Ectodermal cell (in vitro differentiated cells): ENCODE data around the gene ITGB5.
A peak's percentile ranks its signal among the peaks of the same experiment; 100 is the strongest.

Experiments used
- H3K27ac ChIP-seq: 2 replicates; pipeline ENCODE4 v1.7.0; 2013; ENCODE audit warnings: mild to moderate bottlenecking, low read depth, low read length; ENCODE audit not compliant: insufficient read depth, poor library complexity, severe bottlenecking
- H3K27me3 ChIP-seq: 2 replicates; pipeline ENCODE4 v1.7.0; 2013; ENCODE audit warnings: mild to moderate bottlenecking, low read length; ENCODE audit not compliant: insufficient read depth, control insufficient read depth, poor library complexity, severe bottlenecking
- H3K36me3 ChIP-seq: one replicate; pipeline ENCODE4 v1.7.0; 2013; ENCODE audit warnings: low read length; ENCODE audit not compliant: control insufficient read depth, insufficient read depth
- H3K4me1 ChIP-seq: one replicate; pipeline ENCODE4 v1.7.0; 2013; ENCODE audit warnings: low read length; ENCODE audit not compliant: control insufficient read depth, insufficient read depth
- H3K4me3 ChIP-seq: 2 replicates; pipeline ENCODE4 v1.7.0; 2013; ENCODE audit warnings: low read depth, low read length, control low read depth; ENCODE audit not compliant: insufficient read depth
- H3K9me3 ChIP-seq: 2 replicates; pipeline ENCODE4 v1.7.0; 2013; ENCODE audit warnings: mild to moderate bottlenecking, low read length, moderate library complexity; ENCODE audit not compliant: control insufficient read depth
- WGBS, 2 experiments: methylation state at CpG; one replicate each; pipeline ENCODE4 v1.1.7; 2013; ENCODE audit warnings: missing lambda C conversion rate in 2 of 2; 5-methylcytosine and 5-hydroxymethylcytosine counted together

Gene ITGB5

DNA sequence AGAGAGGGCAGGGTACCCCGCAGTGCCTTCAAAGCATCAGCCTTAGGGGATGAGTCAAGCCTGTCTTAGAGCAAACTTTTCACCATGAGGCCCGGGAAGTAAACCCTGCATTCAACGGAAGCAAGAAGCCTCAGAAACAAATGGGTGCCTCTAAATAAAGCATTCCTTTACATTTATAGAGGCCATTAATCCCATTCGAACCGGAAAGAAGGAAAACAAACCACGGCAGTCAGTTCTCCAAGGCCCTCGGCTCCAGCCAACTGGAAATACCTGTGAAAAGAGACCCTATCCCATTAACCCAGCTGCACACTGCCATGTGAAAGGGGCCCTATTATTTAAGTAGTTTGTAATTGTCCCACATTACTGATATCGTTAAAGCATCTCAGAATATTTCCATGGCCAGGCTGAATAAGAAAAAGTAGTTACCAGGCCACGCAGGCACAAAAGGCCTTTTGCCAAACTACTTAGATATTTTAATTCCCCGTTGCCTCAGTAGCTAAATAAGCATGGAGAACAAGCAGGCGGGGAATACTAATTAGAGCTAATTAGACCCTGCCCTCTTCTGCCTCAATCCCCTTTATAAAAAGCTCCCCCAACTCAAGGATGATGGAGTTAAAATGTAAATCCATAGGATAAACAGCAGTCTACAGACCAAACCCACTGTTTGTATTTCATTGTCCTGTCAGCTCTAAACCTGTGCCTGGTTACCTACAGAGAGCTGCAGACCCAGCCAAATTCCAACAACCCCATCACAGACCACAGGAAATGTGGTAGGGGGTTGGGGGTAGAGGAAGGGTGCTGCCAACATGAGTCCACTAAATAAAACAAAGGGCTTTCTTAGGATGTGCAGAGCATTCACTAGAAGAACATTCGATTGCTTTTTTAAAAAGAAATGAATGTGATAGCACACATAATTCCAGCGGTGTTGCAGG, 4.1 kb downstream of the ITGB5 start:
- Histone ChIP-seq H3K27ac (peak overlapping the region; percentile 41), H3K4me1 (peaks cover 31% of the 10 kb centered on the region), H3K36me3 (no peaks in the 10 kb centered on the region), H3K27me3 (peaks cover 18% of the 10 kb centered on the region), H3K4me3 (no peak overlapping the region), H3K9me3 (no peaks in the 10 kb centered on the region)
- 25 to 26% methylated on average over 12 to 13 of the region's 13 CpGs for WGBS, 2 experiments

- H3K27ac ChIP-seq: peak overlapping the region; percentile 33
- H3K4me3 ChIP-seq: no peak overlapping the region
- no peaks in the 10 kb centered on the region for H3K9me3 ChIP-seq
- no peaks in the 10 kb centered on the region for H3K36me3 ChIP-seq
- 78 to 85% methylated on average over 9 to 11 of the region's 11 CpGs for WGBS, 2 experiments
- peaks cover 31% of the 10 kb centered on the region for H3K4me1 ChIP-seq
- peaks cover 11% of the 10 kb centered on the region for H3K27me3 ChIP-seq
Measured at GRCh38 chr3:124881976-124882697, 5.0 kb downstream of the ITGB5 start.

GRCh38 chr3:124879337-124879680, 7.9 kb downstream of the ITGB5 start:
- Histone ChIP-seq H3K4me3 (no peak overlapping the region), H3K27ac (no peak overlapping the region)

GRCh38 chr3:124878561-124879336, 8.4 kb downstream of the ITGB5 start:
- Histone ChIP-seq H3K27ac (no peak overlapping the region), H3K4me3 (no peak overlapping the region)

More at GRCh38 chr3:124879337-124879680, 7.9 kb downstream of the ITGB5 start:
- no peaks in the 10 kb centered on the region for H3K36me3 ChIP-seq
- H3K4me1 ChIP-seq: peaks cover 23% of the 10 kb centered on the region
- no peaks in the 10 kb centered on the region for H3K27me3 ChIP-seq
- H3K9me3 ChIP-seq: no peaks in the 10 kb centered on the region

GRCh38 chr3:124877674-124878073, 9.5 kb downstream of the ITGB5 start:
- Histone ChIP-seq H3K4me1 (peaks cover 18% of the 10 kb centered on the region), H3K9me3 (no peaks in the 10 kb centered on the region), H3K4me3 (no peak overlapping the region), H3K36me3 (no peaks in the 10 kb centered on the region), H3K27ac (no peak overlapping the region), H3K27me3 (no peaks in the 10 kb centered on the region)
- WGBS, 2 experiments: 85 to 94% methylated on average over 3 of the region's 3 CpGs

More at GRCh38 chr3:124878561-124879336, 8.4 kb downstream of the ITGB5 start:
- WGBS, 2 experiments: 89 to 96% methylated on average over 6 of the region's 6 CpGs
- Histone ChIP-seq H3K27me3 (no peaks in the 10 kb centered on the region), H3K4me1 (peaks cover 18% of the 10 kb centered on the region), H3K36me3 (no peaks in the 10 kb centered on the region), H3K9me3 (no peaks in the 10 kb centered on the region)

GRCh38 chr3:124876401-124876878, 10.7 kb downstream of the ITGB5 start:
- Histone ChIP-seq H3K4me3 (no peak overlapping the region), H3K36me3 (no peaks in the 10 kb centered on the region), H3K4me1 (peaks cover 11% of the 10 kb centered on the region), H3K27ac (no peak overlapping the region), H3K27me3 (no peaks in the 10 kb centered on the region), H3K9me3 (no peaks in the 10 kb centered on the region)
- WGBS, 2 experiments: 40 to 61% methylated on average over 3 of the region's 3 CpGs

GRCh38 chr3:124873226-124873625, 13.9 kb downstream of the ITGB5 start:
- WGBS, 2 experiments: 56 to 80% methylated on average over 1 of the region's 1 CpG
- H3K4me3 ChIP-seq: no peak overlapping the region
- no peak overlapping the region for H3K27ac ChIP-seq
- H3K4me1 ChIP-seq: peaks cover 11% of the 10 kb centered on the region
- no peaks in the 10 kb centered on the region for H3K9me3 ChIP-seq
- H3K36me3 ChIP-seq: no peaks in the 10 kb centered on the region
- H3K27me3 ChIP-seq: no peaks in the 10 kb centered on the region

DNA sequence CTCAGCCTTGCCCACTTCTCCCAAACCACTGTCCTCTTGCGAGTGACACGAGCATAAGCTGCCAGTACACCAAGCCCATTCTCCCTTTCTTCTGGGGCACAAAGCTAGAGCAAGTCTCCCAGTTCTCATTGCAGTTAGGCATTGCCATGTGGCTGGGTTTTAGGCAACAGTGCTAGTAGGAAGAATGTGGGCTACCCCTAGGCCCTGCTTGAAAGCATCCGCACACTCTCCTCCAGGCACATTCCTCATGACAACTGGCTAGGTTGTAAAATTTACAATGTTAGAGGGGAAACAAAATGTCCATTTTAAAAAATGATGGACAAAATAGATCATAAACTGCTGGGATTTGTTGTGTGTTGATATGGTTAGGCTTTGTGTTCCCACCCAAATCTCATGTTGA, 19.7 kb downstream of the ITGB5 start:
- no peaks in the 10 kb centered on the region for H3K36me3 ChIP-seq
- H3K4me3 ChIP-seq: no peak overlapping the region
- 96 to 98% methylated on average over 3 of the region's 3 CpGs for WGBS, 2 experiments

DNA sequence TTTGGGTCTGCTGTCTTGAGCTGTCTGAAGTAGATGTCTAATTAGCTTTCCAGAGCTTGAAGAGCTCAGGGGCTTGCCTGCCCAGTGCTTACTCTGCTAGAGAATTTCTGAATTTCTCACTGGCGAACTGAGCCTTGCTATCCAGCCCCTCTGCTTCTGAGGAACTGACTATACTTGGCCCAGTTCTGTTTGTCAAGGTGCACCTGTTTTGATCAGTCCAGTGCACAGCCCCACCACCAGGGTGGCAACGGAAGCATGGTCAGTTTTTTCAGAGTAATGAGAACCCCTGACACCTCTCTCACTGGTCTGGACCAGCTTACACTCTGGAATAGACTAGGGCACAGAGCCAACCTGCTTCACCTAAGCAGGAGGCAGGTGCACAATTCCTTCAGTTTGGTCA, 25.2 kb downstream of the ITGB5 start:
- H3K27ac ChIP-seq: no peak overlapping the region
- no peak overlapping the region for H3K4me3 ChIP-seq
- no peaks in the 10 kb centered on the region for H3K9me3 ChIP-seq
- no peaks in the 10 kb centered on the region for H3K36me3 ChIP-seq
- H3K27me3 ChIP-seq: no peaks in the 10 kb centered on the region
- 93 to 94% methylated on average over 2 of the region's 2 CpGs for WGBS, 2 experiments
- H3K4me1 ChIP-seq: no peaks in the 10 kb centered on the region

More for the DNA sequence above, 19.7 kb downstream of the ITGB5 start:
- Histone ChIP-seq H3K4me1 (no peaks in the 10 kb centered on the region), H3K27ac (no peak overlapping the region), H3K9me3 (no peaks in the 10 kb centered on the region), H3K27me3 (no peaks in the 10 kb centered on the region)
